Activated T-cell treated with anti-CD3 and anti-CD28 coated beads for 24 hours (primary cell): Measurements from ENCODE around the gene MAGOH.
A peak's percentile ranks its signal among the peaks of the same experiment; 100 is the strongest.
"Not testable (repeated sequence)": the region's sequence is repeated elsewhere in the genome, so short reads cannot be mapped to it uniquely, and the experiment has no call there.

Source experiments
- DNase-seq: peaks from one replicate; pipeline ENCODE4 v3.0.0-alpha.2; 2020; ENCODE audit warnings: low read depth

MAGOH gene

GRCh38 chr1:53220171-53220961, 18.0 kb downstream of the MAGOH start, which contains the start of gene CZIB:
CZIB (minus strand) TSS chr1:53220634; CDS start chr1:53220575, 59 bp downstream.
- peak; percentile 93 for DNase-seq

DNA sequence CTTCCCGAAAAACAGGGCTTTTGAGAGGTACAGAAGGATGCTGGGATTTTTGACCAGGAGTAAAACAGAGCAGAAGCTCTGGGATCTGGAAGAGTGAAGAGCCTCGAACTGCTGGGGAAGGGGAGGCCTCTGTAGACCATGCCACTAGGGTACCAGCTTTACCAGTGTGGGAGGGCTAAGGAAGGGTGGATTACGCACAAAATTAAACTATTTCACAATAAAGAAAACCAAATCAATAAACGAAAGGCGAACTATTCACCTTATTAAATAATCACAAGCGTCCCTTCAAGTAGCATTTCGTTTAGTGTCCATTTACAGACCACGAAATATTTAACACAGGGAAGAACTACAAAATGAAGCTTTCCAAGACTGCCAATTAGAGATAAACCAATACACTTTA, 18.6 kb downstream of the MAGOH start:
- no peak for DNase-seq

DNA sequence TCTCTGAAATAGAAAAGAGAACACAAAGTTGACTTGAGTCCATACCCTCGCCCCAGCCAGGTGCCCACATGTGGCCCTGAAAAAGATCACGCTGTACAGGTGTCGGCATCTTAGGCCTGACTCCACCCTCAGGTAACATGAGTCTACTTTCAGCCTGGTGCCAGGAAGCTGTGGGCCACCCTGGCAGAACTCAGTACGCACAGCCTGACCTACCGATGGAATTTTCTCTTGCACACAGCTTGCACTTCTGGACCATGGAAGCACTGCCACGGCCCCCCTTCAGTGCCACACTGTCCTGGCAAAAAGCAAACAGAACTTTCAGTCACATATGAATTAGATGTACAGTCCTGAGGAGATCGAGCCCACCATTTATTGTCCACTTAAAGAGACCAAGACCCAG, 20.1 kb downstream of the MAGOH start:
- no peak for DNase-seq

GRCh38 chr1:53214376-53214940, 23.9 kb downstream of the MAGOH start:
- DNase-seq = no peak

- no peak for DNase-seq
These were observed 27.4 kb downstream of the MAGOH start for GRCh38 chr1:53210954-53211353.

DNA sequence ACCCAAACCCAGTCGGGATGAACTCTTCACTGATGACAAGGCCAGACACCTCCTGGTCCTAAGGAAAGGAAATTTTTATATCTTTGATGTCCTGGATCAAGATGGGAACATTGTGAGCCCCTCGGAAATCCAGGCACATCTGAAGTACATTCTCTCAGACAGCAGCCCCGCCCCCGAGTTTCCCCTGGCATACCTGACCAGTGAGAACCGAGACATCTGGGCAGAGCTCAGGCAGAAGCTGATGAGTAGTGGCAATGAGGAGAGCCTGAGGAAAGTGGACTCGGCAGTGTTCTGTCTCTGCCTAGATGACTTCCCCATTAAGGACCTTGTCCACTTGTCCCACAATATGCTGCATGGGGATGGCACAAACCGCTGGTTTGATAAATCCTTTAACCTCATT, 28.0 kb downstream of the MAGOH start:
- no peak for DNase-seq

DNA sequence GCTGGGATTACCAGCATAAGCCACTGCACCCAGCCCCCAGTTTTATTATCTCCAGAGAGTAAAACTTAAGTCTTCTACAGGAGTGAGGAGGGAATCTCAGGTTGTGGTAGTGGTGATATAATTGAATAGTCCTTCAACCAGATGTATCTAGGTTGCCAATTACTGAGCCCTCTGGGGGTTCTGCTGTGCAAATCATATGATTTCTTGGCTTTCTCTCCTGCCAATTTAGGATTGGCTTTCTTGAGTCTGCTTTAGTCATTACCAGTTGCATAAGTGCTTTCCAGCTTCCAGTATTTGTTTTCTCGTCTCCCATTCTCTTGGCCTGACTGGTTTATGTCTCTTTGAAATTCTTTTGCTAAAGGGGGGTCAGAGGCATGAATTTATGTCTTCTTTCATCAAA, 30.6 kb downstream of the MAGOH start:
- DNase-seq = no peak

DNA sequence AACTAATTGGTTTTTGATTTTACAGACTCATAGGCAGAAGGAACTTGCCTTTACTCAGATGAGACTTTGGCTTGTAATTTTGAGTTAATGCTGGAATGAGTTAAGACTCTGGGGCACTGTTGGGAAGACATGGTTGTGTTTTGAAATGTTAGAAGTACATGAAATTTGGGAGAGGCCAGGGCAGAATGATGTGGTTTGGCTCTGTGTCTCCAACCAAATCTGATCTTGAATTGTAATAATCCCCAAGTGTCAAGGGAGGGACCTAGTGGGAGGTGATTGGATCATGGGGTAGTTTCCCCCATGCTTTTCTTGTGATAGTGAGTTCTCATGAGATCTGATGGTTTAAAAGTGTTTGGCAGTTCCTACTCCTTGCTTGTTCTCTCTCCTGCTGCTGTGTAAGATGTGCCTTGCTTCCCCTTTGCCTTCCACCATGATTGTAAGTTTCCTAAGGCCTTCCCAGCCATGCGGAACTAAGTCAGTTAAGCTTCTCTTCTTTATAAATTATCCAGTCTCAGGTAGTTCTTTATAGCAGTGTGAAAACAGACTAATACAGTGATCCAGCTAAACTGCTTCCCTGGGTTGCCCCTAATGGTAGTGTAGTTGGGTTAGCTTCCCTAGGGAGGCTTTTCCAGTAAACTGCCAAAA, 31.5 kb downstream of the MAGOH start:
- DNase-seq = no peak

DNA sequence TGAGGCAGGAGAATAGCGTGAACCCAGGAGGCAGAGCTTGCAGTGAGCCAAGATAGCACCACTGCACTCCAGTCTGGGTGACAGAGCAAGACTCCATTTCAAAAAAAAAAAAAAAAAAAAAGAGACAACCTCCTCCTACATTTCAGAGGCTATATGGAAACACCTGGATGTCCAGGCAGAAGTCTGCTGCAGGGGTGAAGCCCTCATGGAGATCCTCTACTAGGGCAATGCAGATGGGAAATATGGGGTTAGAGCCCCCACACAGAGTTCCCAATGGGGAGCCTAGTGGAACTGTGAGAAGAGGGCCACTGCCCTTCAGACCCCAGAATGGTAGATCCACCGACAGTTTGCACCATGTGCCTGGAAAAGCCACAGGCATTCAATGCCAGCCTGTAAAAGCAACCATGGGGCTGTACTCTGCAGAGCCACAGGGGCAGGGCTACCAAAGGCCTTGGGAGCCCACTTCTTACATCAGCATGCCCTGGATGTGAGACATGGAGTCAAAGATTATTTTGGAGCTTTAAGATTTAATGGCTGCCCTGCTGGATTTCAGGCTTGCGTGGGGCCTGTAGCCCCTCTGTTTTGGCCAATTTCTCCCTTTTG, 32.1 kb downstream of the MAGOH start:
- not testable (repeated sequence) for DNase-seq

DNA sequence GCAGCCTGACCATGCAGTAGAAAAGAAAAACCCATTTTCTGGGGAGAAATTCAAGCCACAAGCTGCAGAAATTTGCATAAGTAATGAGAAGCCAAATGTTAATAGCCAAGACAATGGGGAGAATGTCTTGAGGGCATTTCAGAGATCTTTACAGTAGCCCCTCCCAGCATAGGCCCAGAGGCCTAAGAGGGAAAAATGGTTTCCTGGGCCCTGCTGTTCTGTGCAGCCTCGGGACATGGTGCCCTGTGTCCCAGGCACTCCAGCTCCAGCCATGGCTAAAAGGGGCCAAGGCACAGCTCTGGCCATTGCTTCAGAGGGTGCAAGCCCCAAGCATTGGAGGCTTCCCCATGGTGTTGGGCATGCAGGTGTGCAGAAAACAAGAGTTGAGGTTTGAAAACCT, 32.8 kb downstream of the MAGOH start:
- not testable (repeated sequence) for DNase-seq

GRCh38 chr1:53203466-53203865, 34.9 kb downstream of the MAGOH start:
- DNase-seq = no peak

- no peak for DNase-seq
These were observed 40.1 kb downstream of the MAGOH start for GRCh38 chr1:53198241-53198651.

- DNase-seq = no peak
These were observed 40.8 kb downstream of the MAGOH start for GRCh38 chr1:53197291-53198200.

DNA sequence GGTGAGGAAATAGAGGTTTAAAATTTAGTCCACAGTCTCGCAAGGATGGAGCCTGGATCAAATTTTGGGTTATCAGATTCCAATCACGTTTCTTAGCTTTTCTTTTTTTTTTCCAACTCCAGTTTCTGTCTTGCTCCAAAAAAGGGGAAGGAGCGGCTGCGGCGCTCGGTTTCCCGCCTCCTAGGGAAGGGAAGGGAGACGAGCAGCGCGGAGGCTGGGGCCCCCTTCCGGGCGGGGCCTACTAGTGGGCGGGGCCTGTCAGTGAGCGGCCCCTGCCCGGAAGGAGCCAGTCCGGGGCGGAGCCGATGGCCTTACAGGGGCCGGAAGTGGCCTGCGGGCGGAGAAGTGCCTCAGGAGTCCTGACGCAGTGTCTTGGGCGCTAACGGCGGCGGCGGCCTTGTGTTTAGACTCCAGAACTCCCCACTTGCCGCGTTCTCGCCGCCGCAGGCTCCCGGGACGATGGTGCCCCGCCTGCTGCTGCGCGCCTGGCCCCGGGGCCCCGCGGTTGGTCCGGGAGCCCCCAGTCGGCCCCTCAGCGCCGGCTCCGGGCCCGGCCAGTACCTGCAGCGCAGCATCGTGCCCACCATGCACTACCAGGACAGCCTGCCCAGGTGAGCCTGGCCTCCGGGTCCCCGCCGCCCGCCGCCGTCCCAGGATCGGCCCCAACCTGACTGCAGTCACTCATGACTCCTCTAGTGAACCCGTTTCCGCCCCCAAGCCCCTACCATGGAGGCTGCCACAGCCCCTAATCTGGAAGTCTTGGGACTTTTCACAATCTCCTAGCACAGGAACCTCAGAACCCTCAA, 41.6 kb downstream of the MAGOH start, which contains the start of gene CPT2:
TSS of gene CPT2 (plus strand) at position 340 of the 806 bp plus-strand sequence. CDS start at position 460, 120 bp downstream.
- DNase-seq = peak; percentile 89

- DNase-seq = no peak
These were observed 42.3 kb downstream of the MAGOH start for GRCh38 chr1:53196017-53196484.

GRCh38 chr1:53195246-53196016, 42.9 kb downstream of the MAGOH start:
- DNase-seq = no peak

DNA sequence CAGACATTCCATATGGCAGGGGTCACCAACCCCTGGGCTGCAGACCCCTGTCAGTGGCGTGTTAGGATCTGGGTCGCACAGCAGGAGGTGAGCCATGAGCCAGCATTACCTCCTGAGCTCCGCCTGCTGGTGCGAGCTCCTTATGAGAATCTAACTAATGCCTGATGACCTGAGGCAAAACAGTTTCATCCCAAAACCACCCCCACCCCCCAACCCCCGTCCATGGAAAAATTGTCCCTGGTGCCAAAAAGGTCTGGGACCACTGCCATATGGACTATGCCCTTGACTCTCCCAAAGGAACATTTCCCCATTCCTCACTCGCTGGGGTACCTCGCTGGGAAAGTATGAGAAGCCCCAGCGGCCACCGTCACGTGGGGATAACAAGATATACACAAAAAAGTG, 48.1 kb downstream of the MAGOH start:
- no peak for DNase-seq

GRCh38 chr1:53189061-53189460, 49.3 kb downstream of the MAGOH start:
- no peak for DNase-seq

- no peak for DNase-seq
These were observed 50.2 kb downstream of the MAGOH start for GRCh38 chr1:53188099-53188498.

DNA sequence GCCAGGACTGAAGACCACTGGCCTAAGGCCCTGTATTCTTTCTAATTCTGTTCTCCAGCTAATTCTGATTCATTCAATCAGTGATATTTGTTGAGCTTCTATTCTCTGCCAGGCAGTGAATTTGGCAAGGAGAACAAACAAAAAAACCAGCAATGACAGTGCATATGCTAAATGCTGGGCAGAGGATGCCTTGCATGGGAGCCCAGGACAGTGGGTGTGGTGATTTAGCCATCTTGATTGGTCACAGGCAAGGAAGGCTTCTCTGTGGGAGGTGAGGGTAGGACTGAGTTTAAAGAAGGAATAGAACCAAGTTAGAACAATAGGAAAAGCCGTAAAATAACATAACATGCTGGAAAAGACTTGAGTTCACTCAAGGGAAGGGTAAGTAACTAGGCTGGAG, 50.9 kb downstream of the MAGOH start:
- DNase-seq = no peak
